Activated CD8-positive, alpha-beta memory T cell treated with anti-CD3 and anti-CD28 coated beads for 24 hours (primary cell): ENCODE results near the gene LBH.

Experiments
- DNase-seq: peaks from one replicate; pipeline ENCODE4 v3.0.0-alpha.2; 2020

The LBH gene

DNA sequence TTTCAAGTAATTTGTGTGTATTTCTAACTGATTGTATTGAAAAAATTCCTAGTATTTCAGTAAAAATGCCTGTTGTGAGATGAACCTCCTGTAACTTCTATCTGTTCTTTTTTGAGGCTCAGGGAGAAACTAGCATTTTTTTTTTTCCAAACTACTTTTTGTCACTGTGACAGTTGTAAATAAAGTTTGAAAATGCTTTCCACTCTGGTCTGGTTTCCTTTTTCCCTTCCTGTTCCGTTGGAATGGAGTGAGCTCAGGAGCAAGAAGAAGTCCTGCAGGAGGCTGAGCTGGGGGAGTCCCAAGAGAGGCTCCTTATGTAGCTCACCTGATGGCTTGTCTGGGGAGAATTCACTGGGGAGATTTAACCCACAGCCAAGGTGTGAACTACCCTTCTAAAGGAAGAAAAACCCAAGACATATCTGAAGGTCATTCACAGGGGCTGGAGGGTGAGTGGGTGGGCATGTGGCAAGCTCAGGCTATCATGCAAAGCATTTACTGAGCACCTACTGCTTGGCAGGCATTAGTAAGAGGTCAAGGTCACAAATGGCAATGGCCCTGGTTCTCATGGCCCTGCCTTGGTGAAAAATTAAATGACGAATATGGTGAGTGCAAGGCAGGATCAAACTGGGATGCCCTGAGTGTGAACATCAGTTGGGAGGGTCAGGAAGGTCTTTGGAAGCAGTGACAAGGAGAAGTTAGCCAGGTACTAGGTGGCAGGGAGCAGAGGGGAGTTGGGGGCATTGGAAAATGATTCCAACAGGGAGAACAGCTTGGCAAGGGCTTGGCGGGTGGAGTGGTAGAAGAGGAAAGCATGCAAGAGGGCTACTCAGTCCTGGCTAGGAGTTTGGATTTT, 28.7 kb downstream of the LBH start:
- DNase-seq: no peak

GRCh38 chr2:30260941-30261340, 29.6 kb downstream of the LBH start:
- peak; percentile 51 for DNase-seq

DNA sequence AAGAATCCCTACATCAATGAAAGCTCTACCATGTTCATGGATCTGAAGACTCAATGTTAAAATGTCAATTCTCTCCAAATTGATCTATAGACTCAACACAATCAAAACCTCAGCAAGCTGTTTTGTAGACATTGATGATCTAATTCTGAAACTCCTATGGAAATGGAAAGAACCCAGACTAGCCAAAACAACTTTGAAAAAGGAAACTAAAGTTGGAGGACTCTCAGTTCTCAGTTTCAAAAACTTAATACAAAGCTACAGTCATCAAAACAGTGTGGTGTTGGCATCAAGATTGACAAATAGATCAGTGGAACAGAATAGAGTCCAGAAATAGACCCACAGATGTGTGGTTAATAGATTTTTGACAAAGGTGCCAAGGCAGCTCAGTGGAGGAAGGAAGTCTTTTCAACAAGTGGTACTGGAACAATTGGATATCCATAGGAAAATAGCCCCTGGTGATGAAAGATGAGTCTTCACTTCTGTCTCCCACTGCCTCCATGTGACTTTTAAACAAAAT, 30.4 kb downstream of the LBH start:
- DNase-seq: peak; percentile 55

GRCh38 chr2:30262716-30263309, 31.5 kb downstream of the LBH start:
- peak; percentile 54 for DNase-seq

- peak; percentile 56 for DNase-seq
These were observed 32.9 kb downstream of the LBH start for GRCh38 chr2:30264274-30264673.

DNA sequence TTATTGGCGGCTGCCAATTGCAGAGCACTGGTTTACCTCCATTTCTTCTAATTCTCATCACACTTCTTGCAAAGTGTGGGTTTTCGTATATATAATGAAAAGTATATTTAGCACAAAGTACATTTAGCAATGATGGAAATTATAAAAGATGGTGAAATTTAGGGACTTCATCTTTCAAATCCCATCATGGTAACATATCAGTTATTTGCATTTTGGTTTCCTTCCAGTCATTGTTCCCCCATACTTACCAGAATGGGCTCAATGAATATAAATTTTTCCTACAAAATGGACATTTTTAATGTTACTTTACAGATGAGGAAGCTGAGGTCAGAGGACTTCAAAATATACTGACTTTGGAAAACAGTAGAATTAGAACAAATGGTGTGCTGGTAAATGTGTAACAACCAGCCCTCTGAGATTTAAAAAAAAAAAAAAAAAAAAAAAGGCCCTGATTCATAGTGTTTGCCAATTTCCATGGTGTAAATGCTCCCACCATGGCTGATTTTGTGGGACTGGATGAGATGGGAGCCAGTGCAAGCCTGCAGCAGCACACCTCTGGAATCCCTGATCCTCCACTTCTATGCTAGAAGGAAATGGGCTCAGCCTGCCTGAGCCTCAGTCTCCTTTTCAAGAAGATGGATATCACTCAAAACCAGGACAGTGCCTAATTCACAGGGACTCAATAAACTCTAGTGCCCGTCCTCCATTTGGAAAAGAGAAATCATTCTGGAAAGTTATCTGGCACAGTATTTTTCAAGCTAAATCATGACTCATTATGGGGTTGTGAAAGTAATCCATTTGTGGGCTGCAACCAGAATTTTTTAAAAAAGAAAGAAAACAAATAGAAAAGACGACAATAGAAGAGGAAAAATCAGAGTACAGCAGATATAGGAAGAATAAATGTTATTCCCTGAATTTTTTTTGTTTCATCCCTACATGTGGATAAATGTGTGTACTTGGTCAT, 34.0 kb downstream of the LBH start:
- peak; percentile 55 for DNase-seq

DNA sequence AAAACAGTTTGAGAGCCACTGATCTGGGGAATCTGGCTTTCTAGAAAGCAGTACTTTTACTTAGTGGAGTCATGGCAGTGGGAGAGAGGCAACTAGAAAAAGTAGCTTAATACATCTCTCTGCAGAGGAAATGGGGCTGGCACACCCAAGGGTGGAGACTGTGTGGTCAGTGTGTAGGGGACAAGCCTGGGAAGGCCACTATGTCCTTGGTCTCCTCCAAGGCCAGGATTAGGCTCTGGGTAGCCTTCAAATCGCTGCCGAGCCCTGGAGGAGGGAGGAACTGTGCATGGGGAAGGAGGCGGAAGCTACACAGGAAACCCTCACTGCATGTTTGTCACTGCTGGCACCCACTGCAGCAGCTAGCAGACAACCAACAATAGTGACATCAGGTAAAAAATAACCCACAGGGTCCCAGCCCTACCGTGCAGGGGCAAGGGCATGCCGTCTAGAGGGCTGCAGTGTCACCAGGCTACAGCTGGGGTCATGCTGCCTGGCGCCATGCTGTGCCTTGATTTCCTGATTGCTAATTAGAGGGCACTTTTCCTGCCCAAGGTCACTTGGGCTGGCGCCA, 34.8 kb downstream of the LBH start:
- DNase-seq: peak; percentile 77

DNA sequence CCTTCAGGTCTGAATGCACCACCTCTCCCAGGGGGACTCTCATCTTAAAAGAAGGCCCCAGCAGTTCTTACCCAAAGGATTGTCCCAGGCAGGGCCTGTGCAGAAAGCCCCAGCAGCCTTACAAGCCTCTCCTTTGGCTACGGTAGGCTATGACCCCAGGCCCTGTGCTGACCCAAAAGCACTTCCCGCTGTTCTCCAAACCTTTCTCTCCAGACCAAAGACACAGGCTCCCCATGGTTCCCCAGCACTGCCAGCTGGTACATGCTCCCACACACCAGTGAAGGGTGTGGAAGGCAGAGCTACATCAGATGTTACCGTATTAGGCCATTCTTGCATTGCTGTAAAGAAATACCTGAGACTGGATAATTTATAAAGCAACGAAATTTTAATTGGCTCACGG, 35.4 kb downstream of the LBH start:
- no peak for DNase-seq

GRCh38 chr2:30267161-30267975, 36.0 kb downstream of the LBH start:
- DNase-seq: peak; percentile 81

DNA sequence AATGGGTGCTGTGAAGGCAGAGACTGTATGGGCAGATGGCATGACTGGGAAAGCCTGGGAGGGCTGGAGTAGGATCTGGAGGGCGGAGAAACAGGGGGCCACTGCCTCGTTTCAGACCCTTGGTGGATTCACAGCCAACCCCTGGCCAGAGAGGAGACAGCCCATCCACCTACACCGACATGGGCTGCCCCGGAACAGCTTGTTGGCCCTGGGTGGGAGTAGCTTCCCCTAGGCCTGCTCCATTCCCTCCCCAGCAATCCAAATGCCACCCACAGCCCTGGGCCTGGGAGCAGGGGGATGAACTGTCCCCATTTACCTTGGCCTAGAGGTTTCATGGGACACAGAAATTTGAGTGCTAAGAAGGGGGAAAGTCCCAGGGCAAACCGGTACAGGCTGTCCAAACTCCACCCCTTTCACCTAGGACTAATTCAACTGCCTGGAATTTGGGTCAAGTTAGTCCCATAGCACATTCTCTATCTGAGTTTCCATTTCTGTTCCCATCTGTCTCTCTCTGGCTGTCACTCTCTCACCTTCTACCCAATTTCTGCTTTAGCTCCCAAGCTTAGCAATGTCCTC, 37.0 kb downstream of the LBH start:
- peak; percentile 58 for DNase-seq

- DNase-seq: peak; percentile 42
These were observed 37.9 kb downstream of the LBH start for GRCh38 chr2:30269114-30269770.

- peak; percentile 53 for DNase-seq
These were observed 38.4 kb downstream of the LBH start for GRCh38 chr2:30269771-30270145.

DNA sequence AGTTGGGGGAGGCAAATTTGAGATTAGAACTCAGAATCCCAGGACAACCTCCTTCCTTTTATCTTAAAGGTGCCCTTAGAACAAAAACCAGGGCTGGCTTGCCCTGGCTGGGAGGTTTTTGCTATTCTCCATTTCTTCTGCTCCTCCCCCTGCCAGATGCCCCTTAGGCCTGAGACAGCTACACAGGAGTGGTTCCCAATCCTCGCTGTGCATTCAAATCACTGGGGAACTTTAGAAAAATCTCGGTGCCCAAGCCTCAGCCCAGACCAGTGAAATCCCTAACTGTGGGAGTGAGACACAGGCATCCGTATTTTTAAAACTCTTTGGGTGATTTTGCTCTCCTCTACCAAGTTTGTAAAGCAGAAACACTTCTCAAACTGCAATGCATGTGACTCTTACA, 38.8 kb downstream of the LBH start:
- no peak for DNase-seq

- no peak for DNase-seq
These were observed 40.0 kb downstream of the LBH start for GRCh38 chr2:30271301-30271700.

DNA sequence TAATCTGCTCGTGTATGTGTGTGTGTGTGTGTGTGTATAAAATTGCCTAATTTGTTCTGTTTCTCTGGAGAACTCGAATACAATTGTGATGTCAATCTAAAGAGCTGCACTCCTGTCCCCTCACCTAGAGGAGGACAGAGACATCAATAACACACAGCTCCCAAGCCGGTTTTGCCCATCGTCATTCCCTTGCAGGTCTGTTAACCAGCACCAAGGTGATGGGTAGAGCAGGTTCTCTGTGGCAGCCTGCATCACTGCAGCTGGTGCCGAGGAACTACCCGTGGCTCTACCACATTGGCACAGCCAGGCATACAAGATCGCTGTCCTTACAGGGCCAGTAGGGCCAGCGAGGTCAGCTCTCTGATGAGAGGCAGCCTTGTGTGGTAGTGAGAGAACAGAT, 41.0 kb downstream of the LBH start:
- DNase-seq: no peak

- peak; percentile 80 for DNase-seq
These were observed 41.6 kb downstream of the LBH start for GRCh38 chr2:30272761-30273573.

DNA sequence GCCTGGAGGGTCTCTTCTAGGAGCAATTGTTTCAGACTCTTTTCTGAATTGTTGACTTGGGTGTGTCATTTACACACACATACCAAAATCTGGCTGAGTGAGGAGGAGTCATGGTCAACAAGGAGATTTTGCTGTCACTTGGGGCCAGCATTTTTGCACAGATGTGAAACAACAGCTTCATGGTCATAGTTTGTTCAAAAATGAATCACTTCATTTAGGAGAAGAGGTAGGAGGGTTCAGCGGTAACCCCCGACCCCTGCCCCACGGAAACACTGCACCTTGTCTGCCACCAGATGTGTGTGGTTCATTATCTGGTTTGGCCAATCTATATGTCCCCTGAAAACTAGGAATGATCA, 42.2 kb downstream of the LBH start:
- no peak for DNase-seq

DNA sequence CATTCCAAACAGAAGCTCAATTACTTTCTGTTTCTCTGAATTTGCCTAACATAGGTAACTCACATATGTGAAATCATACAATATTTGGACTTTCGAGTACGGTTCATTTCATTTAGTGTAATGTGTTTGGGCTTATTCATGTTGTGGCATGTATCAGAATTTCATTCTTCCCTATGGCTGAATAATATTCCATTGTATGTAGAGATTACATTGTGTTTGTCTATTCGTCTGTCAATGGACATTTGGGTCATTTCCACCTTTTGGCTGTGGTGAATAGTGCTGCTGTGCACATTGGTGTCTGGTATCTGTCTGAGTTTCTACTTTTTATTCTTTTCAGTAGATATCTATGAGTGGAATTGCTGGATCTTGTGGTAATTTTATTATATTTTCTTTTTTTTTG, 43.9 kb downstream of the LBH start:
- DNase-seq: no peak

DNA sequence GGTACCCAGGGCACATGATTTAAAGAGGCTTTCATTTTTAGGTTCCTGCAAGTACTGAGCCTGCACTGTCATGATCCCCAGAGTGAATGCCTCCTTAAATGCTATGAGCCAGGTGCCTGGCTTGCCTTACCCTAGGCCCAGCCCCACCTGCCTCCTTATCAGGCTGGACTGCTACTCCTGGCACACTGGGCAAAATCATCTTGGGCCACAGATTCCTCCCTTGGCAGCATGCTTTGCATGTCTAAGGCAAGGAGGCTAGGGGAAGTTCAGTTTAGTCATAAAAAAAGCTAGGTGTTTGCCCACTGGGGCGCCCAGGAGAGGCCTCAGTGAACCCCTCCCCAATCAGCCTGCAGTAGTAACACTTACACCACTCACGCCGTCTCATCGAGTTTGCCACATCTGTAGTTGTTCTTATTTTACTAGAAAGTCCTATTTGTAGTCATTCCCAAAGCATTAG, 45.1 kb downstream of the LBH start:
- DNase-seq: peak; percentile 60

DNA sequence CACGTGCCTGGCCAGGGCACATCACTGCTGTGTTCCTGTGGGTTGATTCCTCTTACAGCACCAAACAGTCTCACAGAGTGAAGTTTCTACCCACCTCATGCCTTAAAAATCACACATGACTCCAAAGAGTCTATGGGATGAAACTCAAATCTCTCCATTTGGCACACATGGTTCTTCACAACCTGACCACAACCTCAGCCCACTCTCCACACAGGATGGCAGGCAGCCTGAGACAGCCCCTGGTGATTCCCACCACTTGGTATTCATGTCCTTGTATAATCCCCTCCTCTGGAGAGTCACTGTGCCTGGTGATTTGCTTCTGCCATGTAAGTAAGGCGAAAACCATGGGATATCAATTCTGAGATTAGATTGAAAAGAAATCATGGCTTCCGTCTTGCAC, 46.2 kb downstream of the LBH start:
- DNase-seq: no peak
